CD4-positive, alpha-beta T cell (primary cell): ENCODE data around the gene SFXN5. TPM values are rescaled to one million over a fixed set of nuclear protein-coding genes. Genes with fewer than 3 reads are reported as not detected.

ENCODE experiments used
- ATAC-seq: fragments of 200-7000 bp; cut with Tn5 transposase; one replicate; pipeline ENCODE4 v1.10.0; 2022; ENCODE audit warnings: mild to moderate bottlenecking; ENCODE audit not compliant: poor library complexity
- CTCF ChIA-PET: fragments of 350-600 bp; sonication (Branson Sonifier 250); formaldehyde crosslinking; loops from one replicate; lab custom pipeline; 2021; ENCODE audit warnings: antibody characterized with exemption, inconsistent platforms; lab: Charles Lee
- POLR2A ChIA-PET: fragments of 350-600 bp; sonication (Branson Sonifier 250); formaldehyde crosslinking; loops from one replicate; lab custom pipeline; 2021; ENCODE audit warnings: antibody characterized with exemption, inconsistent platforms; lab: Charles Lee
- DNase-seq, 14 experiments: peaks; one replicate each; pipeline ENCODE4 v3.0.0-alpha.2; 2013 to 2020; ENCODE audit warnings: mixed read lengths in 2 of 14
- H3K27ac ChIP-seq, 2 donors: one replicate each; pipeline versions ENCODE4 v1.5.1 to v1.7.0; 2013; ENCODE audit warnings: low read length in 2 of 2, low read depth in 1 of 2, mild to moderate bottlenecking in 1 of 2
- H3K27me3 ChIP-seq, 2 experiments: 1 replicate in 1 of 2; 2 replicates in 1 of 2; pipeline versions ENCODE4 v1.6.1 to v1.7.0; 2013; ENCODE audit warnings: low read length in 2 of 2, control low read depth in 1 of 2, mild to moderate bottlenecking in 1 of 2, moderate library complexity in 1 of 2; ENCODE audit not compliant: insufficient read depth in 2 of 2, control insufficient read depth in 1 of 2
- H3K36me3 ChIP-seq: one replicate; pipeline ENCODE4 v1.6.1; 2013; ENCODE audit warnings: low read length, control low read depth; ENCODE audit not compliant: insufficient read depth
- H3K4me1 ChIP-seq: one replicate; pipeline ENCODE4 v1.6.1; 2013; ENCODE audit warnings: low read length, control low read depth; ENCODE audit not compliant: insufficient read depth
- H3K4me3 ChIP-seq: one replicate; pipeline ENCODE4 v1.5.1; 2013; ENCODE audit warnings: mild to moderate bottlenecking, low read length, moderate library complexity
- H3K9me3 ChIP-seq, 2 experiments: 1 replicate in 1 of 2; 2 replicates in 1 of 2; pipeline versions ENCODE4 v1.6.1 to v1.7.0; 2013; ENCODE audit warnings: low read length in 2 of 2, mild to moderate bottlenecking in 2 of 2, control low read depth in 1 of 2, moderate library complexity in 1 of 2; ENCODE audit not compliant: control insufficient read depth in 1 of 2, insufficient read depth in 1 of 2
- H3K27ac Mint-ChIP-seq: one replicate; pipeline ENCODE4 v1.8.0; 2020; ENCODE audit warnings: mixed read lengths
- H3K27me3 Mint-ChIP-seq: one replicate; pipeline ENCODE4 v1.8.0; 2021; ENCODE audit warnings: mixed read lengths
- H3K36me3 Mint-ChIP-seq: one replicate; pipeline ENCODE4 v1.8.0; 2021; ENCODE audit warnings: low read depth, mixed read lengths
- H3K4me1 Mint-ChIP-seq: one replicate; pipeline ENCODE4 v1.8.0; 2021; ENCODE audit warnings: low read depth, mixed read lengths
- H3K4me3 Mint-ChIP-seq: one replicate; pipeline ENCODE4 v1.8.0; 2020; ENCODE audit warnings: mild to moderate bottlenecking, mixed read lengths
- H3K9me3 Mint-ChIP-seq: one replicate; pipeline ENCODE4 v1.8.0; 2020; ENCODE audit warnings: mixed read lengths
- CTCF ChIP-seq: fragments of 200-600 bp; IDR thresholded peaks from one replicate; pipeline ENCODE4 v1.8.0; 2022; ENCODE audit warnings: antibody characterized with exemption, mild to moderate bottlenecking
- intact Hi-C, 2 experiments: fragments of 100-400 bp; cut with DNase I in 1 of 2; cut with micrococcal nuclease in 1 of 2; formaldehyde crosslinking; loops; one replicate each; pipeline versions ENCODE4 v1.15.1 to v1.9.0; 2023 to 2025; cut with DNase I, micrococcal nuclease
- total RNA-seq, 174 experiments: library from RNA in 2 of 174; stranded (reverse) in 2 of 174; gene quantifications; one replicate each; pipeline ENCODE4 v1.2.3 and lab custom pipeline; 2021 to 2026

SFXN5 gene
- total RNA-seq, 2 experiments from 2014 or later: 5.1 to 5.4 TPM

DNA sequence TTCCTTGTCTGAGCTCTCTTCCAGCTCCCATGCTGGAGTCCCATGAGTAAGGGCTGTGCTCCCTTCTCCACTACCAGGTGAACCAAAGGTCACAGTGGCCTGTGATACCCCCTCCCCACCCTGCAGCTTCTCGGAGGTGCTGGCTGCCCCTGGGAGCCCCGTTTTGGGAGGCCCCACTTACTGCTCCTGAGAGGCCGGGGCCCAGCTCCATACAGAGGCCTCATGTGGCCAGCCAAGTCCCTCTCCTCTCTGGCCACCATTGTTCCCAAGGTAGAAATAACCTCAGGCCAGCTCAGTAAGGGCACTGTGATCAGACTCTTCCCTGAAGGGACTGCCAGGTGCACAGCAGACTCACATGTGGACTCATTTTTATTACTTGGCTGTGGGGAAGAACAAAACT, 35.3 kb upstream of the SFXN5 start:
- no peaks in the 10 kb centered on the region for H3K9me3 Mint-ChIP-seq
- H3K9me3 ChIP-seq: no peaks in the 10 kb centered on the region
- no peaks in the 10 kb centered on the region for H3K36me3 Mint-ChIP-seq
- no peaks in the 10 kb centered on the region for H3K27me3 Mint-ChIP-seq
- H3K27ac Mint-ChIP-seq: peak overlapping the region; percentile 15
- ATAC-seq: no peak
- ChIA-PET CTCF (no interaction called here), POLR2A (no interaction called here)
- no peak for DNase-seq
- peaks cover 52% of the 10 kb centered on the region for H3K4me1 ChIP-seq
- H3K27ac ChIP-seq: no peak overlapping the region
- TF ChIP-seq CTCF: no peak
- peaks cover 2% of the 10 kb centered on the region for H3K36me3 ChIP-seq
- H3K4me3 ChIP-seq: no peak overlapping the region
- no peak overlapping the region for H3K4me3 Mint-ChIP-seq
- H3K4me1 Mint-ChIP-seq: peaks cover 43% of the 10 kb centered on the region
- intact Hi-C loops: no loop called here
- H3K27me3 ChIP-seq: no peaks in the 10 kb centered on the region

GRCh38 chr2:73105511-73105971, 34.0 kb upstream of the SFXN5 start:
- no peak for ATAC-seq
- Histone ChIP-seq H3K9me3 (no peaks in the 10 kb centered on the region), H3K36me3 (peaks cover 2% of the 10 kb centered on the region), H3K27me3 (no peaks in the 10 kb centered on the region), H3K4me1 (peaks cover 39% of the 10 kb centered on the region), H3K27ac (no peak overlapping the region), H3K4me3 (no peak overlapping the region)
- ChIA-PET POLR2A (no interaction called here), CTCF (interaction anchor here (1.1 kb wide), 1 partner anchor 72 kb away, joined by 4 read pairs; no protein-coding TSS in a partner anchor)
- no peak for DNase-seq
- no peak for TF ChIP-seq CTCF
- Mint-ChIP-seq H3K4me3 (no peak overlapping the region), H3K27me3 (no peaks in the 10 kb centered on the region), H3K9me3 (no peaks in the 10 kb centered on the region), H3K36me3 (no peaks in the 10 kb centered on the region), H3K4me1 (peaks cover 30% of the 10 kb centered on the region), H3K27ac (no peak overlapping the region)
- intact Hi-C loops: no loop called here

DNA sequence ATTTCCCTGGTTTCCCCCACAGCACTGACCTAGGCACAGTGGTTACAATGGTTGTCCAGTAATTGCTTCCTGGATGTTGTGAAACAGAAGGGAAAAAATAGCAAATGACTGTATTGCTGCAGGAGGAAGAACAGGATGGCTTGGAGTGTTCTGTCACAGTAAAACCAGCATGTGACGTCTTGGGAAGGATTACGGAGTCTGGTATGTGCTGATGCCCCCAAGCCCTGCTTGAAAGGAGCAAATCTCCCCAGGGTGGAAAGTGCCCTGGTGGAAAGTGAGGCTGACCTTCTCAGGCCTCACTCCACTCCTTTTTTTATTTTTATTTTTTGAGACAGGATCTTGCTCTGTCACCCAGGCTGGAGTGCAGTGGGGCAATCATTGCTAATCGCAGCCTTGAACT, 33.4 kb upstream of the SFXN5 start:
- CTCF ChIA-PET: interaction anchor here (1.1 kb wide), 1 partner anchor 72 kb away, joined by 4 read pairs; no protein-coding TSS in a partner anchor

More for the DNA sequence above, 33.4 kb upstream of the SFXN5 start:
- no peaks in the 10 kb centered on the region for H3K36me3 Mint-ChIP-seq
- H3K27ac Mint-ChIP-seq: no peak overlapping the region
- no peak overlapping the region for H3K4me3 Mint-ChIP-seq
- H3K9me3 Mint-ChIP-seq: no peaks in the 10 kb centered on the region
- TF ChIP-seq CTCF: no peak
- no peak for ATAC-seq
- peaks cover 29% of the 10 kb centered on the region for H3K4me1 Mint-ChIP-seq
- H3K36me3 ChIP-seq: peaks cover 2% of the 10 kb centered on the region
- POLR2A ChIA-PET: no interaction called here
- intact Hi-C loops: no loop called here
- no peak overlapping the region for H3K27ac ChIP-seq
- no peaks in the 10 kb centered on the region for H3K9me3 ChIP-seq
- H3K4me1 ChIP-seq: peaks cover 39% of the 10 kb centered on the region
- no peaks in the 10 kb centered on the region for H3K27me3 Mint-ChIP-seq
- no peak for DNase-seq
- no peak overlapping the region for H3K4me3 ChIP-seq
- no peaks in the 10 kb centered on the region for H3K27me3 ChIP-seq
